ENCODE data around the gene PHLDA3.

PHLDA3 gene

GRCh38 chr1:201426479-201427310, 42.3 kb downstream of the PHLDA3 start:
- peak in 1 of 2 experiments; percentile 45 for DNase-seq

- no peak for DNase-seq
These were observed 44.8 kb downstream of the PHLDA3 start for GRCh38 chr1:201424146-201424545.

GRCh38 chr1:201423655-201424054, 45.3 kb downstream of the PHLDA3 start:
- DNase-seq, result no peak

GRCh38 chr1:201422436-201423030, 46.5 kb downstream of the PHLDA3 start:
- DNase-seq, result no peak

GRCh38 chr1:201422026-201422425, 47.0 kb downstream of the PHLDA3 start:
- DNase-seq, result no peak

- no peak for DNase-seq
These were observed 47.9 kb downstream of the PHLDA3 start for GRCh38 chr1:201421041-201421440.

- no peak for DNase-seq
These were observed 48.4 kb downstream of the PHLDA3 start for GRCh38 chr1:201420608-201421002.

- peak in 1 of 2 experiments; percentile 33 for DNase-seq
These were observed 49.0 kb downstream of the PHLDA3 start for GRCh38 chr1:201419746-201420607.

GRCh38 chr1:201419256-201419655, 49.7 kb downstream of the PHLDA3 start:
- DNase-seq, result no peak

GRCh38 chr1:201418461-201418860, 50.5 kb downstream of the PHLDA3 start:
- no peak for DNase-seq

Measured in NCI-H446 (cell line).